ENCODE results near the gene SLC12A7. TPM values are rescaled to one million over a fixed set of nuclear protein-coding genes. Genes with fewer than 3 reads are reported as not detected.

The SLC12A7 gene
- total RNA-seq, 1 donor from 2014 or later, result 49.5 TPM

GRCh38 chr5:1058988-1059883, 52.6 kb downstream of the SLC12A7 start:
- ATAC-seq (no peak), DNase-seq (no peak)
- Histone ChIP-seq H3K9me3 (no peaks in the 10 kb centered on the region), H3K27me3 (ENCODE audit: low read depth) (no peaks in the 10 kb centered on the region), H3K36me3 (peaks cover 83% of the 10 kb centered on the region), H3K4me1 (no peaks in the 10 kb centered on the region), H3K4me3 (no peak overlapping the region), H3K27ac (no peak overlapping the region)
- TF ChIP-seq CTCF (IDR thresholded peaks at IDR 0.05), result no peak
- intact Hi-C loops (cut with DNase I), result no loop called here

GRCh38 chr5:1058083-1058945, 53.5 kb downstream of the SLC12A7 start:
- no peak for TF ChIP-seq CTCF (IDR thresholded peaks at IDR 0.05)
- Histone ChIP-seq H3K27me3 (ENCODE audit: low read depth) (no peaks in the 10 kb centered on the region), H3K9me3 (no peaks in the 10 kb centered on the region), H3K4me3 (no peak overlapping the region), H3K27ac (no peak overlapping the region), H3K36me3 (peaks cover 85% of the 10 kb centered on the region), H3K4me1 (no peaks in the 10 kb centered on the region)
- intact Hi-C loops (cut with DNase I), result no loop called here
- ATAC-seq, result no peak
- DNase-seq, result no peak

- Histone ChIP-seq H3K27ac (no peak overlapping the region), H3K9me3 (no peaks in the 10 kb centered on the region), H3K4me1 (no peaks in the 10 kb centered on the region), H3K36me3 (peaks cover 85% of the 10 kb centered on the region), H3K4me3 (no peak overlapping the region), H3K27me3 (ENCODE audit: low read depth) (no peaks in the 10 kb centered on the region)
- DNase-seq, result no peak
- TF ChIP-seq CTCF (IDR thresholded peaks at IDR 0.05), result no peak
- ATAC-seq, result no peak
- intact Hi-C loops (cut with DNase I), result no loop called here
Observed at GRCh38 chr5:1057485-1058082, 54.3 kb downstream of the SLC12A7 start.

GRCh38 chr5:1056611-1057484, 55.0 kb downstream of the SLC12A7 start:
- no peak overlapping the region for H3K27ac ChIP-seq
- DNase-seq (no peak), ATAC-seq (no peak)
- no peaks in the 10 kb centered on the region for H3K9me3 ChIP-seq
- H3K4me1 ChIP-seq, result no peaks in the 10 kb centered on the region
- no peak for TF ChIP-seq CTCF (IDR thresholded peaks at IDR 0.05)
- no peak overlapping the region for H3K4me3 ChIP-seq
- H3K36me3 ChIP-seq, result peaks cover 85% of the 10 kb centered on the region
- intact Hi-C loops (cut with DNase I), result no loop called here
- H3K27me3 ChIP-seq (ENCODE audit: low read depth), result no peaks in the 10 kb centered on the region
